T-helper 22 cell (primary cell): Measurements from ENCODE around the gene HTR5A.
"Not testable (repeated sequence)": the region's sequence is repeated elsewhere in the genome, so short reads cannot be mapped to it uniquely, and the experiment has no call there.

Source experiments
- DNase-seq: peaks from one replicate; pipeline ENCODE4 v3.0.0-alpha.2; 2020; ENCODE audit warnings: low read depth

Gene HTR5A

GRCh38 chr7:155069992-155070751, at the start of gene HTR5A:
Gene HTR5A (plus strand): TSS chr7:155070324. CDS start chr7:155070900, 576 bp downstream.
- DNase-seq: peak; percentile 41

- DNase-seq: no peak
Observed at GRCh38 chr7:155020996-155021395, 49.1 kb upstream of the HTR5A start.

GRCh38 chr7:155021699-155022145, 48.4 kb upstream of the HTR5A start:
- no peak for DNase-seq

GRCh38 chr7:155027879-155028278, 42.2 kb upstream of the HTR5A start:
- no peak for DNase-seq

GRCh38 chr7:155032978-155033377, 37.1 kb upstream of the HTR5A start:
- DNase-seq: no peak

- DNase-seq: not testable (repeated sequence)
Observed at GRCh38 chr7:155034495-155034894, 35.6 kb upstream of the HTR5A start.

- no peak for DNase-seq
Observed at GRCh38 chr7:155038335-155038734, 31.8 kb upstream of the HTR5A start.

- no peak for DNase-seq
Observed at GRCh38 chr7:155043756-155044155, 26.4 kb upstream of the HTR5A start.

- no peak for DNase-seq
Observed at GRCh38 chr7:155048006-155048405, 22.1 kb upstream of the HTR5A start.

- DNase-seq: no peak
Observed at GRCh38 chr7:155051355-155051754, 18.8 kb upstream of the HTR5A start.

GRCh38 chr7:155053002-155053401, 17.1 kb upstream of the HTR5A start:
- no peak for DNase-seq

- no peak for DNase-seq
Observed at GRCh38 chr7:155054761-155055160, 15.4 kb upstream of the HTR5A start.

GRCh38 chr7:155057076-155057475, 13.0 kb upstream of the HTR5A start:
- no peak for DNase-seq

- no peak for DNase-seq
Observed at GRCh38 chr7:155058896-155059295, 11.2 kb upstream of the HTR5A start.

GRCh38 chr7:155059703-155060102, 10.4 kb upstream of the HTR5A start:
- no peak for DNase-seq

- DNase-seq: no peak
Observed at GRCh38 chr7:155062411-155062810, 7.7 kb upstream of the HTR5A start.

GRCh38 chr7:155064186-155064585, 5.9 kb upstream of the HTR5A start:
- DNase-seq: no peak

GRCh38 chr7:155066417-155066950, 3.6 kb upstream of the HTR5A start:
- no peak for DNase-seq

GRCh38 chr7:155071121-155071651, 1.1 kb downstream of the HTR5A start:
- no peak for DNase-seq

- no peak for DNase-seq
Observed at GRCh38 chr7:155071916-155072571, 1.9 kb downstream of the HTR5A start.

GRCh38 chr7:155073922-155074321, 3.8 kb downstream of the HTR5A start:
- no peak for DNase-seq

GRCh38 chr7:155084021-155084420, 13.9 kb downstream of the HTR5A start:
- DNase-seq: no peak

- DNase-seq: no peak
Observed at GRCh38 chr7:155084969-155085368, 14.8 kb downstream of the HTR5A start.
